HG03571 (cell line): ENCODE results near the gene BICD1.

Experiments
- ATAC-seq: cut with Tn5 transposase; IDR thresholded peaks from one replicate; pipeline ENCODE4 v1.9.1; 2021; ENCODE audit not compliant: unreplicated experiment

BICD1 gene

DNA sequence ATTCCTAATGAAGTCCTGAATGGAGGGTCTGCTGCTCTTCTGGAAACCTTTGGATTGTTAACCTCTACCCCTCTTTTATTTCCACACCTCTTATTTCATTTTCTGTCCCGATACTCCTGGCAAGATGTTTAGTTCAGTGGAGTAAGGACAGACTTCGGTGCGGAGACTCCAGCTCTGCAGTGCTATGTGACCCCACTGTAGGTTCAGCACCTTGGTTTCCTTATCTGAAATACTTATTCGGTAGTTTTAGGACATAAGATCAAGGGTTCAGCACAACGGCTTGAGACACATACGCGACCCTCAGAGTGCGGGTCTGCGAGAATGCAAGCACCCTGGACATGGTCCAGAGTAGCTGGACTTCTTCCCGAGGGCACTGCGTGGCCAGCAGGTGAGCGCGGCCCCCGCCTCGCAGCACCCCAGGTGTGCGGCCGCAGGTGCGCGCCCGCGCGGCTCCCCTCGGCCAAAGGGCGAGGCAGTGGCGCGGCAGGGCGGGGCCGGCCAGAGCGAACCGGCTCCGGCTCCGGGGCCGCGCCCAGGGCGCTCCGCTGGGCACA, 292.2 kb downstream of the BICD1 start:
- ATAC-seq: no peak

DNA sequence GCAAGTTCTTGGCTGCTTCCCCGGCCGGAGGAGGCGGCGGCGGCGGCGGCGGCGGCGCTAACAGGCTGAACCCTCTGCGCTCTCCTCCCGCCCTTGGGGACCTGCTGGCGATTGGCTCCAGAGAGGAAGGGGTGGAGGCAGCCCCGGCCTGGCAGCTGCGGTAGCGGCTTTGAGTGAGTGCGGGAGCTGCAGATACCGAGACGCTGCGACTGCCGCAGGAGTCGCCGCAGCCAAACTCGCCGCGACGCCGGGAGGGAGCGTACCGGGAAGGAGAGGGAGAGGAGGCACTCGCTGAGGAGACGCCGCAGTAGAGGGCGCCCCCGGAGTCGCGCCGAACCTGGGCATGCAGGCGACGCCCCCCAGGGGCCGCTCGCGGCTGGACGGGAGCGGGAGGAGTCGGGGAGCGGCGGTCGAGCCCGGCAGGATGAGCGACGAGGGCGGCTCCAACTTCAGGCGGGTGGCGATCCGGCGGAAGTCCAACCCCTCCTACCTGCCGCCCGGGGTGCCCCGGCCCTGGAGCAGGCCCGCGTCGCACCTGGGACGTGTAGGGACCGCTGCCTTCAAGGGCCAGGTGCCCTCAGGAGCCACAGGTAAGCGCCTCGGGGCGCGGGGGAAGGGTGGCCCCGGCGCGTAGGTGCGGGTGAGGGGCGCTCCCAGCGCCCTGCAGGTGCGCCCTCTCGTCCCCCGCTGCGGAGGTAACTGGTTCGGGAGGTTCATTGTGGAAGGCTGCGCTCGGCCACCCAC, 292.9 kb downstream of the BICD1 start, which contains the start of gene FGD4:
Gene FGD4 (plus strand): TSS at position 189 of the 744 bp plus-strand sequence.
- ATAC-seq: peak; percentile 79

DNA sequence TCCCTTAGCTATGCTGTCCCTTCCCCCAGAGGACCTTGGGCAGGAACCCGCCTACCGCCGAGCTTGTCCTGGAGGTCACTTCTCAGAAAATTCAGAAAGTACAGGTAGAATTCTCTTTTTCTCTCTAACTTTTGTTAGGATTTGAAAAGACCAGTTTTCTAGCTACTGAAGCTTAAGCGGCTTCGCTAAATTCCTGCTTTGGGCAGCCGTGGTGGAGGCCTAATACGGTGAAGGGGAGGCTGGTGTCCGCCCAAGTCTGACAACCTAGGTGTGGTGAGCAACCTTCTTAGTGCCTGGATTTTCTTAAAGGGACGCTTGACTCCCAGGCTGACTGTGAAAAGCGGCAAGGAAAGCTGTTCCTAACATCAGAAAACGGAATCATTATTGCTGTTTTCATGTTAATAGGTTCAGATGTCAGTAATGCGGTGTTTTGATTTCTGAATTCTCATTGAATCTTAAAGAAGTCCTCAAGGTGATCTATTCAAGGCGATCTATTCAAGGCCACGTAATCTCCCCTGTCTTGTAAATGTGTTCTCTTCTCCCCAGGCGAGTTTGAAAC, 293.5 kb downstream of the BICD1 start:
- ATAC-seq: no peak

DNA sequence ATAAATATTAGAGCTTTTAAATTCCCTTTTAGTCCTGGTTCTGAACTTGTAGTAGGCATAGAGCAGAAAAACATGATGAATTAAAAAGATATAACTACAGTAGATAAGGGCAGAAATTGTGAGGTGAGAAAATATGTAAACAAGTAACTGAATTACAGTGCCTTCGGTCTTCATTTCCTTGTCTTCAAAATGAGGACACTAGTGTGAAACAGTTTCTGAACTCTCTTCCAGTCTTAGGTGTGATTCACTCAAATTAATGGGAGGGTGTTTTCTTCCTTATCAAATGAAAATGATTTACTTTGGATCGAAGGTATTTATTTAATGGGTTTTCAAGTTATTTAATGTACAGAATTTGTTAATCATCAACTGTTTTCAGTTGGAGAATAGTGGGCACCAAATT, 294.2 kb downstream of the BICD1 start:
- no peak for ATAC-seq

DNA sequence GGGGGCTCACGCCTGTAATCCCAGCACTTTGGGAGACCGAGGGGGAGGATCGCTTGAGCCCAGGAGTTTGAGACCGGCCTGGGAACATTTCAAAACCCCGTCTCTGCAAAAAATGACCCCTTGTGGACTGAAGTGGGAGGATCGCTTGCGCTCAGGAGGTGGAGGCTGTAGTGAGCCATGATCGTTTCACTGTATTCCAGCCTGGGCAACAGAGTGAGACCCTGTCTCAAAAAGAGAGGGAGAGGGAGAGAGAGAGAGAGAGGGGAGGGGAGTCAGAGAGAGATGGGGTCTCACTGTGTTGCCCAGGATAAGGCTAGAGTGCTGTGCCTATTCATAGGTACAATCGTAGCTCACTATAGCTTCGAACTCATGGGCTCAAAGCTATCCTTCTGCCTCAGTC, 295.5 kb downstream of the BICD1 start:
- ATAC-seq: no peak

DNA sequence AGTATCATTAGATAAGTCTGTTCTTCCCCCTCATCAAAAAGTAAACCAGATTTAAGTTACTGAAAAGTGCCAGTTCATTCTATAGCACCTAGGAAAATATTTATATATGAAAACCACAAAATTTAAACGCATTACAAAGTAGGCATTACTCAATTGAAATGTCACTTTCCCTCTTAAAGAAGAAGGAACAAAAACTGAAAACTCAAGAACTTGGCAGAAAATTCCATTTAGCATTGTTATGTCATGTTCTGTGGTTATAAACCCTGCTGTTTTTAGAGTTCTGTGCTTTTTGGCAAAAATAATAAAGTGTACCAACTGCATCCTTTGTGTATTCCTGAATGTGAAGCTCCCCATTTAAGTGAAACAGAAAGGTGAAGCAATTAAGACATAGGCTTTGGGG, 296.3 kb downstream of the BICD1 start:
- ATAC-seq: no peak

DNA sequence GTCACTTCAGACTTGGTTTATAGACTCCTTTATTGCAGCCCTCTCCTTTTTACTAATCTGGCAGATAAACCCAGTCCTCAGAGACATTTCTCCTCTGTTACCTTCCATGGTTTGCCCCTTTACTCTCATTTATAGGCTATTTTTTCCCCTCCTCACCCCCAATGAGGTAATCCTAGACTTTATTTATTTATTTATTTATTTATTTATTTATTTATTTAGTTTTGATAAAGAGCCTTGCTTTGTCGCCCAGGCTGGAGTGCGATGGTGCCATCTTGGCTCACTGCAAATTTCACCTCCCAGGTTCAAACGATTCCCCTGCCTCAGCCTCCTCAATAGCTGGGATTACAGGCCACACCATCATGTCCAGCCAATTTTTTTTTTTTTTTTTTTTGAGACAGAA, 301.1 kb downstream of the BICD1 start:
- ATAC-seq: no peak

DNA sequence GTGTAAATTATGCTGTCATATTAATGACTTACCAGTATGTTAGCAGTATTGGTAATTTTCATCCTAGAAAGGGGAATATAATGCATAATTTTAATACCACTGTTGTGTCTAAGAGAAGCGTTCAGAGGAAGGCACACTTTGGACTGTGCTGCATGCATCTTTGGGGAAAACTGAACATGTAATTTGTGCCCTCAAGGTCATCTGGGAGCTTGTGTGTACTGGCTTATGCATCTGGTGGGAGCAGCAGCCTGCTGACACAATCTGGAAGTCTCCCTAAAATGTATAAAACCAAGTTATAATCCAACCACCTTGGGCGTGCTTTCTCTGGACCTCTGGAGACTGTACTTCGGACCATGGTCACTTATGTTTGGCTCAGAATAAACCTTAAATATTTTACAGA, 306.8 kb downstream of the BICD1 start:
- ATAC-seq: no peak

DNA sequence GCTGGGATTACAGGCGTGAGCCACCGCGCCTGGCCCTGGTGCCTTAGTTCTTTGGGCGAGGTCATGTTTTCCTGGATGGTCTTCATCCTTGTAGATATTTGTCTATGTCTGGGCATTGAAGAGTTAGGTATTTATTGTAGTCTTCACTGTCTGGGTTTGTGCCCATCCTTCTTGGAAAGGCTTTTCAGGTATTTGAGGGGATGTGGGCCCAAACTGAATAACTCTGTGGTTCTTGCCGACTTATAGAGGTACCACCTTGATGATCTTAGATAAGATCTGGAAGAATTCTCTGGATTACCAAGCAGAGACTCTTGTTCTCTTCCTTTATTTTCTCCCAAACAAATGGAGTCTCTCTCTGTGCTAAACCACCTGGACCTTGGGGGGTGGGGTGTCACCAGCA, 311.6 kb downstream of the BICD1 start:
- no peak for ATAC-seq

DNA sequence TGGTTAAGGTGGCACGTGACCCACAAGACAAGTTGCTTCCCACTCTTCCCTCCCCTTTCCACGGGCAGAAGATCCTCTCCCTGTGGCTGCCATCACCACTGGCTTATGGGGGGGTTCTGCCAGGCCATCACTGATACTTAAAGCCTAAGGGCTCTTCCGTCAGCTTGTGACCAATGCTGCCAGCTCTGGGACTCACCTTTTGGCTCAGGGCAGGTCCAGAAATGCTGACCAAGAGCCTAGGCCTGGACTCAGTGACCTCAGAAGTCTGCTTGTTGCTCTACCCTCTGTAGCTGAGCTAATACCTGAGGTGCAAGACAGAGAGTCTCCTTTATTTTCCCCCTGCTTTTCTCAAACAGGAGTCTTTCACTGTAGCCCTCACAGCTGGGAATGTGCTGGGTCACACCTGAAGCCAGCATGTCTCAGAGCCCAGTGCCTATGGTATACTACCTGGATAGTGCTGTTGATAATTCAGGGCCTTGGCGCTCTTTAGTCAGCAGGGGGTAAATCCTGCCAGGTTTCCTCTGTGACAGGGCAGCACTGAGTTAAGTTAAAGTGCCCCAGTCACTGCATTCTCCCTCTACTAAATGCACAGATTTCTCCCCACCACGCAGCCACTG, 312.4 kb downstream of the BICD1 start:
- no peak for ATAC-seq

DNA sequence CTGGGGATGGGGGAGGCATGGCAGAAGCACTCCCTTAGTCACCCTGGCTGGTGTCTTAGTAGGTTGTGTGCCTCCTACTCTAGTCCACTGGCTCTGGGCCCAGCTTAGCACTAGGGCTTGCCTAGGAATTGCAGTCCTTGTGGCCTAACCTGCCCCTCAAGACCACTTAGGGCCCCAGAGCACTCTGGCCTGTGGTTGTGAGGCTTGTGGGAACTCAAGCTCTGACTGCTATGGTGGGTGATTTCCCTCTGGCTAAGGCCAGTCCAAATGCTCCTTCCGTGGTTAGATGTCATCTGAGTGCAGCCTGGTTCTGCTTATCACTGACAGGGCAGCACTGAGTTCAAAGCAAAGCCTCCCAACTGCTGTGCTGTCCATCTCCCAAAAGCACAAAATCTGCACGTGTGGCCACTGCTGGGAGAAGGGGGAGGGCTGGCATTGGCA, 312.9 kb downstream of the BICD1 start:
- no peak for ATAC-seq

DNA sequence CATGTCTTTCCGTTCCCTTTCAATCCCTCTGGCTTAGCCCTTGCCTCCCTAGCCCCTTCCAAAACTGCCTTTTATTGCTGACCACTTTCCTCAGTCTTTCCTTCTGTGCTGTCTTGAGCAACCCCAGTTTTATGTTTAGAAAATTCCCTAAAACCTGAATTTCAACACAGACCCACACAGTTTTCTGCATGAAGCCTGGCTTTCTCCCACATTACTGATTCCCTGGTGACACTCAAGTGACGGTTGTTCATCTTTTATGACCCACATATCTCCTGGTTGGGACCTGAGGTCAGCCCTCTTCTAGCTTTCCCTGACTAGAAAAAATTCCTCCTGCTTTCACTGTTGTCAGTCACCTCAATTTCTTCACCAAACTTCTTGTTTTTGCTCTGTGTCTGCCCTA, 313.7 kb downstream of the BICD1 start:
- no peak for ATAC-seq

DNA sequence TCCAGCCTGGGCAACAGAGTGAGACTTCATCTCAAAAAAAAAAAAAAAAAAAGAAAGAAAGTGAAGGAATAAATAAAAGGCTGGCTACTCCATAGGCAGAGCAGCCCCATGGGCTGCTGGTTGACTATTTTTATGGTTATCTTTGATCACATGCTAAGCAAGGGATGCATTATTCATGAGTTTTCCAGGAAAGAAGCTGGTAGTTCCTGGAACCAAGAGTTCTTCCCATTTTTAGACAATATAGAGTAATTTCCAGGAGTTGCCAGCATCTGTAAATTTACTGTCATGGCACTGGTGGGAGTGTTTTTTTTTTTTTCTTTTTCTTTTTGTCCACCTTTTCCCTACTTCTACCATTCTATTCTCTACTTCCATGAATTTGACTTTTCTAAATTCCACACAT, 316.9 kb downstream of the BICD1 start:
- no peak for ATAC-seq

DNA sequence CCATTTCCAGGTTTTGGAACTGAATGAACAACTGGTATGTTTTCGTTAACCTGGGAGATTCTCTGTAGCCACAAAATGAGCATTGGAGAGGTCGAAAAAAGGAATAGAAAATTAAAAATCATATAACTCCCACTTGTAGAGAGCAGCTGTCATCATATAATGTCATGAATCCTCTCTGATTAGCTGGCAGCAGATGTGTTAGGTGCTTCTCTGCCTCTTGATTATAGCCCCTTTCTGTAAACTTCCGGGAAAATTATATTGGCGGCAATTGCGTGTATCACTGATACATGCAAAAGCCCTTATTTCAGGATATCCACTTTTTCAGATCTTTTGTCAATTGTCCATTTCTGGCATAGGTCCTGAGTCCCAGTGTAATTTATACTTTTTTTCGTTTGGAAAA, 324.4 kb downstream of the BICD1 start:
- ATAC-seq: no peak
